GM20000 (cell line): ENCODE results near the gene RPL35A.
"Not testable (repeated sequence)": the region's sequence is repeated elsewhere in the genome, so short reads cannot be mapped to it uniquely, and the experiment has no call there.

Experiments used
- DNase-seq: peaks from one replicate; pipeline ENCODE4 v3.0.0; 2012; ENCODE audit warnings: low spot score
- CTCF ChIP-seq: IDR thresholded peaks from 2 replicates; pipeline ENCODE4 v1.5.1; 2012; ENCODE audit warnings: mild to moderate bottlenecking, control low read depth; ENCODE audit errors: extremely low read depth, missing control alignments

RPL35A gene

GRCh38 chr3:197912741-197913476, 37.1 kb upstream of the RPL35A start:
- no peak for DNase-seq
- TF ChIP-seq CTCF = no peak

GRCh38 chr3:197913641-197914380, 36.2 kb upstream of the RPL35A start:
- DNase-seq = no peak
- no peak for TF ChIP-seq CTCF

GRCh38 chr3:197921429-197922275, 28.3 kb upstream of the RPL35A start:
- not testable (repeated sequence) for DNase-seq

- DNase-seq = no peak
- no peak for TF ChIP-seq CTCF
Measured at GRCh38 chr3:197926418-197926817, 23.6 kb upstream of the RPL35A start.

GRCh38 chr3:197927578-197927977, 22.4 kb upstream of the RPL35A start:
- not testable (repeated sequence) for DNase-seq

GRCh38 chr3:197936819-197937384, 13.1 kb upstream of the RPL35A start:
- no peak for DNase-seq
- TF ChIP-seq CTCF = no peak

- TF ChIP-seq CTCF = no peak
- no peak for DNase-seq
Measured at GRCh38 chr3:197940745-197941384, 9.1 kb upstream of the RPL35A start.
